ENCODE results near the gene GLI3.

The GLI3 gene

GRCh38 chr7:42236976-42237810 is at the start of gene GLI3:
Gene GLI3 (minus strand): TSS chr7:42237209. CDS start chr7:42223253, 13,956 bp downstream.
- DNase-seq, result peak in 1 of 2 experiments; percentile 32

GRCh38 chr7:42285383-42285824 is 48.4 kb upstream of the GLI3 start:
- no peak for DNase-seq

- DNase-seq, result no peak
Measured at GRCh38 chr7:42283553-42283952, 46.5 kb upstream of the GLI3 start.

GRCh38 chr7:42278344-42278743 is 41.3 kb upstream of the GLI3 start:
- DNase-seq, result no peak

- no peak for DNase-seq
Measured at GRCh38 chr7:42274053-42274452, 37.0 kb upstream of the GLI3 start.

- DNase-seq, result no peak
Measured at GRCh38 chr7:42272793-42273665, 36.0 kb upstream of the GLI3 start.

- DNase-seq, result no peak
Measured at GRCh38 chr7:42269161-42269560, 32.2 kb upstream of the GLI3 start.

GRCh38 chr7:42264702-42265101 is 27.7 kb upstream of the GLI3 start:
- DNase-seq, result no peak

- DNase-seq, result no peak
Measured at GRCh38 chr7:42263971-42264370, 27.0 kb upstream of the GLI3 start.

GRCh38 chr7:42262964-42263363 is 26.0 kb upstream of the GLI3 start:
- peak in 1 of 2 experiments; percentile 4 for DNase-seq

GRCh38 chr7:42254217-42254616 is 17.2 kb upstream of the GLI3 start:
- DNase-seq, result no peak

- DNase-seq, result no peak
Measured at GRCh38 chr7:42253316-42253715, 16.3 kb upstream of the GLI3 start.

GRCh38 chr7:42250411-42250810 is 13.4 kb upstream of the GLI3 start:
- DNase-seq, result no peak

GRCh38 chr7:42248579-42248978 is 11.6 kb upstream of the GLI3 start:
- DNase-seq, result no peak

GRCh38 chr7:42247301-42247700 is 10.3 kb upstream of the GLI3 start:
- DNase-seq, result no peak

- DNase-seq, result no peak
Measured at GRCh38 chr7:42244828-42245227, 7.8 kb upstream of the GLI3 start.

GRCh38 chr7:42242381-42242780 is 5.4 kb upstream of the GLI3 start:
- no peak for DNase-seq

GRCh38 chr7:42241424-42241823 is 4.4 kb upstream of the GLI3 start:
- DNase-seq, result no peak

GRCh38 chr7:42240416-42240815 is 3.4 kb upstream of the GLI3 start:
- no peak for DNase-seq

- no peak for DNase-seq
Measured at GRCh38 chr7:42238709-42239366, 1.8 kb upstream of the GLI3 start.

GRCh38 chr7:42237811-42238541 is 967 bp upstream of the GLI3 start:
- DNase-seq, result no peak

- DNase-seq, result no peak
Measured at GRCh38 chr7:42236266-42236975, 588 bp downstream of the GLI3 start.

All from NCI-H524 (cell line).